ENCODE results near the gene CRADD. TPM values are rescaled to one million over a fixed set of nuclear protein-coding genes. Genes with fewer than 3 reads are reported as not detected.

CRADD gene
- total RNA-seq, 2 donors from 2014 or later, result 7.7 to 9.1 TPM

DNA sequence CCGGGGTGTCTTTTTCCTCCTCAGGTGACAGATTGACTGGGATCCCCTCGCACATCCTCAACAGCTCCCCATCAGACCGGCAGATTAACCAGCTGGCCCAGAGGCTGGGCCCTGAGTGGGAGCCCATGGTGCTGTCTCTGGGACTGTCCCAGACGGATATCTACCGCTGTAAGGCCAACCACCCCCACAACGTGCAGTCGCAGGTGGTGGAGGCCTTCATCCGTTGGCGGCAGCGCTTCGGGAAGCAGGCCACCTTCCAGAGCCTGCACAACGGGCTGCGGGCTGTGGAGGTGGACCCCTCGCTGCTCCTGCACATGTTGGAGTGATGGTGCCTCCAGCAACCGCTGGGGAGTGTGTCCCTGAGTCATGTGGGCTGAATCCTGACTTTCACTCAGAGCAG is 172.8 kb downstream of the CRADD start:
- TF ChIP-seq, protein P1, sequence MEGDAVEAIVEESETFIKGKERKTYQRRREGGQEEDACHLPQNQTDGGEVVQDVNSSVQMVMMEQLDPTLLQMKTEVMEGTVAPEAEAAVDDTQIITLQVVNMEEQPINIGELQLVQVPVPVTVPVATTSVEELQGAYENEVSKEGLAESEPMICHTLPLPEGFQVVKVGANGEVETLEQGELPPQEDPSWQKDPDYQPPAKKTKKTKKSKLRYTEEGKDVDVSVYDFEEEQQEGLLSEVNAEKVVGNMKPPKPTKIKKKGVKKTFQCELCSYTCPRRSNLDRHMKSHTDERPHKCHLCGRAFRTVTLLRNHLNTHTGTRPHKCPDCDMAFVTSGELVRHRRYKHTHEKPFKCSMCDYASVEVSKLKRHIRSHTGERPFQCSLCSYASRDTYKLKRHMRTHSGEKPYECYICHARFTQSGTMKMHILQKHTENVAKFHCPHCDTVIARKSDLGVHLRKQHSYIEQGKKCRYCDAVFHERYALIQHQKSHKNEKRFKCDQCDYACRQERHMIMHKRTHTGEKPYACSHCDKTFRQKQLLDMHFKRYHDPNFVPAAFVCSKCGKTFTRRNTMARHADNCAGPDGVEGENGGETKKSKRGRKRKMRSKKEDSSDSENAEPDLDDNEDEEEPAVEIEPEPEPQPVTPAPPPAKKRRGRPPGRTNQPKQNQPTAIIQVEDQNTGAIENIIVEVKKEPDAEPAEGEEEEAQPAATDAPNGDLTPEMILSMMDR (conservative IDR thresholded peaks at IDR 0.05), result no peak
- Histone ChIP-seq H3K27me3 (ENCODE audit: control insufficient read depth, insufficient read depth, low read length, poor library complexity, severe bottlenecking) (no peaks in the 10 kb centered on the region), H3K9ac (ENCODE audit: extremely low read depth, low read length, poor library complexity, severe bottlenecking) (no peak overlapping the region), H3K36me3 (ENCODE audit: control insufficient read depth, insufficient read depth, low read length) (no peaks in the 10 kb centered on the region), H3K27ac (ENCODE audit: low read depth, low read length) (no peak overlapping the region), H3K4me1 (ENCODE audit: control insufficient read depth, insufficient read depth, low read length) (no peaks in the 10 kb centered on the region), H3K4me3 (ENCODE audit: low read length) (no peak overlapping the region), H3K9me3 (ENCODE audit: control insufficient read depth, low read length) (no peaks in the 10 kb centered on the region)
- Mint-ChIP-seq H3K4me3 (no peak overlapping the region), H3K36me3 (ENCODE audit: low read depth) (no peaks in the 10 kb centered on the region), H3K27ac (no peak overlapping the region), H3K27me3 (ENCODE audit: insufficient read depth) (no peaks in the 10 kb centered on the region), H3K9me3 (no peaks in the 10 kb centered on the region), H3K4me1 (no peaks in the 10 kb centered on the region)
- no peak for DNase-seq
- 95 to 97% methylated on average over 6 to 15 of the region's 15 CpGs for WGBS, 2 experiments (ENCODE audit: insufficient coverage in 1 of 2, insufficient read length in 1 of 2)

GRCh38 chr12:93850481-93851256 is 173.5 kb downstream of the CRADD start:
- no peak for DNase-seq
- Mint-ChIP-seq H3K4me1 (no peaks in the 10 kb centered on the region), H3K27me3 (ENCODE audit: insufficient read depth) (no peaks in the 10 kb centered on the region), H3K9me3 (no peaks in the 10 kb centered on the region), H3K36me3 (ENCODE audit: low read depth) (no peaks in the 10 kb centered on the region), H3K27ac (no peak overlapping the region), H3K4me3 (no peak overlapping the region)
- no peak overlapping the region for H3K9ac ChIP-seq (ENCODE audit: extremely low read depth, low read length, poor library complexity, severe bottlenecking)
- H3K27me3 ChIP-seq (ENCODE audit: control insufficient read depth, insufficient read depth, low read length, poor library complexity, severe bottlenecking), result no peaks in the 10 kb centered on the region
- WGBS, 2 experiments (ENCODE audit: insufficient coverage in 1 of 2, insufficient read length in 1 of 2), result 97 to 100% methylated on average over 2 to 7 of the region's 7 CpGs
- H3K27ac ChIP-seq (ENCODE audit: low read depth, low read length), result no peak overlapping the region
- no peaks in the 10 kb centered on the region for H3K4me1 ChIP-seq (ENCODE audit: control insufficient read depth, insufficient read depth, low read length)
- H3K36me3 ChIP-seq (ENCODE audit: control insufficient read depth, insufficient read depth, low read length), result no peaks in the 10 kb centered on the region
- TF ChIP-seq, protein P1 (conservative IDR thresholded peaks at IDR 0.05), result no peak
- H3K4me3 ChIP-seq (ENCODE audit: low read length), result no peak overlapping the region
- no peaks in the 10 kb centered on the region for H3K9me3 ChIP-seq (ENCODE audit: control insufficient read depth, low read length)

DNA sequence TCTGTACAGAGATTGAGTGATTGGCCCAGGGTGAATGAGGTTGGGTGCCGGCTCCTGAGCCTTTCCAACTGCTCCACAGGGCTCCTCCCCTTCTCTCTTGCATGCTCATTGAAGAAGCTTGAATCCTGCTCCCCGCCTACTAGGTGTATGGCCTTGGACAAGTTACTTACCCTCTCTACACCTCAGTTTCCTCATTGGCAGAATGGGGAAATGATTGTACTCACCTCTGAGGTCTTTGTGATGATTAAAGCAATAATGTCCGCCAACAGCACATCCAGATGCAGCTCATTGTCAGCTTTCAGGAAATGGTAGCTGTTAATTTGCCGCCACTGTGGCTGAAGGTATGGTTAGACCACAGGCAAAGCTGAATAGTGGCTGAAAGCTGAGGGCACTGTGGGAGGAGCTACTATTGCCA is 174.1 kb downstream of the CRADD start:
- H3K4me3 ChIP-seq (ENCODE audit: low read length), result no peak overlapping the region
- no peaks in the 10 kb centered on the region for H3K4me1 ChIP-seq (ENCODE audit: control insufficient read depth, insufficient read depth, low read length)
- DNase-seq, result no peak
- H3K36me3 ChIP-seq (ENCODE audit: control insufficient read depth, insufficient read depth, low read length), result no peaks in the 10 kb centered on the region
- Mint-ChIP-seq H3K27me3 (ENCODE audit: insufficient read depth) (no peaks in the 10 kb centered on the region), H3K4me1 (peaks cover 3% of the 10 kb centered on the region), H3K36me3 (ENCODE audit: low read depth) (no peaks in the 10 kb centered on the region), H3K9me3 (no peaks in the 10 kb centered on the region), H3K27ac (no peak overlapping the region), H3K4me3 (no peak overlapping the region)
- TF ChIP-seq, protein P1 (conservative IDR thresholded peaks at IDR 0.05), result no peak
- no peak overlapping the region for H3K27ac ChIP-seq (ENCODE audit: low read depth, low read length)
- H3K27me3 ChIP-seq (ENCODE audit: control insufficient read depth, insufficient read depth, low read length, poor library complexity, severe bottlenecking), result no peaks in the 10 kb centered on the region
- H3K9ac ChIP-seq (ENCODE audit: extremely low read depth, low read length, poor library complexity, severe bottlenecking), result no peak overlapping the region
- WGBS, 2 experiments (ENCODE audit: insufficient coverage in 1 of 2, insufficient read length in 1 of 2), result 95% methylated on average over 3 to 4 of the region's 4 CpGs
- H3K9me3 ChIP-seq (ENCODE audit: control insufficient read depth, low read length), result no peaks in the 10 kb centered on the region
